ENCODE results near the gene BCAN.
"Not testable (repeated sequence)": the region's sequence is repeated elsewhere in the genome, so short reads cannot be mapped to it uniquely, and the experiment has no call there.

Gene BCAN

GRCh38 chr1:156618853-156619581 lies 22.9 kb upstream of the BCAN start, which contains the start of gene HAPLN2:
TSS of gene HAPLN2 (plus strand) at chr1:156619415. CDS start at chr1:156623491, 4,076 bp downstream.
- ATAC-seq: no peak

GRCh38 chr1:156619582-156619955 lies 22.3 kb upstream of the BCAN start:
- ATAC-seq: no peak

- ATAC-seq: no peak
Observed at GRCh38 chr1:156622581-156623297, 19.2 kb upstream of the BCAN start.

GRCh38 chr1:156623946-156624813 lies 17.7 kb upstream of the BCAN start:
- peak; percentile 59 to 63 for ATAC-seq

- no peak for ATAC-seq
Observed at GRCh38 chr1:156624814-156625435, 17.0 kb upstream of the BCAN start.

GRCh38 chr1:156625436-156626078 lies 16.4 kb upstream of the BCAN start:
- peak; percentile 42 to 57 for ATAC-seq

GRCh38 chr1:156626079-156626438 lies 15.9 kb upstream of the BCAN start:
- no peak for ATAC-seq

GRCh38 chr1:156627313-156627880 lies 14.5 kb upstream of the BCAN start:
- no peak for ATAC-seq

- ATAC-seq: no peak
Observed at GRCh38 chr1:156629823-156630449, 12.0 kb upstream of the BCAN start.

- not testable (repeated sequence) for ATAC-seq
Observed at GRCh38 chr1:156631152-156631551, 10.8 kb upstream of the BCAN start.

GRCh38 chr1:156632355-156632754 lies 9.6 kb upstream of the BCAN start:
- no peak for ATAC-seq

GRCh38 chr1:156638189-156638985 lies 3.5 kb upstream of the BCAN start:
- ATAC-seq: no peak

- ATAC-seq: no peak
Observed at GRCh38 chr1:156639601-156640101, 2.3 kb upstream of the BCAN start.

- no peak for ATAC-seq
Observed at GRCh38 chr1:156640842-156641706, 843 bp upstream of the BCAN start.

GRCh38 chr1:156642265-156643048 lies 540 bp downstream of the BCAN start:
- ATAC-seq: no peak

GRCh38 chr1:156643049-156643777 lies 1.3 kb downstream of the BCAN start:
- ATAC-seq: no peak

GRCh38 chr1:156643778-156644092 lies 1.8 kb downstream of the BCAN start:
- peak; percentile 38 to 58 for ATAC-seq

GRCh38 chr1:156644146-156644545 lies 2.2 kb downstream of the BCAN start:
- no peak for ATAC-seq

All from activated CD4-positive, CD25-positive, alpha-beta regulatory T cell treated with anti-CD3 and anti-CD28 coated beads, Interleukin-2, amount 50 U/mL, for 24 hours (primary cell).